ENCODE data around the gene ZNF831. TPM values are rescaled to one million over a fixed set of nuclear protein-coding genes. Genes with fewer than 3 reads are reported as not detected.

ZNF831 gene
- total RNA-seq, 1 experiment from 2014 or later: 0.15 TPM

DNA sequence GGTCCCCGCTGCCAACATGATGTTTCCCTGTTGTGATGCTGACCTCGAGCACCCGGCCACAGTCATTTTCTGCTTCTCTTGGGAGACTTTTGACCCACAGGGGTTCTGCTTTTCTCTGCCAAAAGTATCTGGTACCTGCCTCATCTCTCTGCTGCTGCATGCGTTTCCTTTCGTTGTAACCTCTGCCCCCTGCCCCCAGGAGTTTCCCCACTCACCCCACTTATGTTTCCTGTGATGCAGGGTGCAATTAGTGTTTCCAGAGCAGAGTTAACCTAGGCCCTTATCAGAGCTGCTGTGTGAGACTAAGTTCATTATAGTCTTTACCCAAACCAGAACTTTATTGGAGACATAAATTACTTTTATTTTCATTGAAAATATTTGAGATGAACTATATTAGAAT, 71.6 kb downstream of the ZNF831 start:
- ATAC-seq: no peak
- Histone ChIP-seq H3K79me2 (ENCODE audit: insufficient read depth, low read length) (no peaks in the 10 kb centered on the region), H3K27me3 (ENCODE audit: insufficient read depth, low read length) (peaks cover 75% of the 10 kb centered on the region), H3K4me2 (ENCODE audit: low read length) (no peak overlapping the region), H3K36me3 (ENCODE audit: control insufficient read depth in 1 of 2, insufficient read depth in 2 of 2, low read length in 2 of 2) (no peaks in the 10 kb centered on the region; a peak in 1 of 4 replicates), H3K4me3 (replicated peaks in 1 of 2; ENCODE audit: low read depth in 1 of 2, low read length in 2 of 2) (no peak overlapping the region), H3K9me2 (ENCODE audit: insufficient read depth) (no peaks in the 10 kb centered on the region), H3K4me1 (ENCODE audit: control insufficient read depth in 1 of 2, insufficient read depth in 2 of 2, low read length in 2 of 2) (no peaks in the 10 kb centered on the region), H3K9me3 (ENCODE audit: control insufficient read depth in 1 of 2, insufficient read depth in 1 of 2, low read depth in 1 of 2, low read length in 2 of 2) (no peaks in the 10 kb centered on the region), H2AFZ (ENCODE audit: low read depth, low read length, poor library complexity, severe bottlenecking) (no peak overlapping the region), H3K27ac (ENCODE audit: low read depth, low read length) (no peak overlapping the region), H4K20me1 (ENCODE audit: insufficient read depth) (no peaks in the 10 kb centered on the region), H3K9ac (ENCODE audit: low read length) (no peak overlapping the region)
- BruUV-seq (replicated peaks): no TSS peak
- ChIA-PET CTCF (interaction anchor here (1.6 kb wide), 1 partner anchor 220 kb away, joined by 3 read pairs; no protein-coding TSS in a partner anchor), RAD21 (ENCODE audit: low non-redundant PET in 1 of 2, low total read pairs in 2 of 2, uncharacterized antibody in 2 of 2, unreplicated experiment in 2 of 2) (no interaction called here), POLR2A (no interaction called here)
- DNase-seq (ENCODE audit: low read depth, low spot score): no peak
- intact Hi-C loops (cut with micrococcal nuclease): no loop called here
- TF ChIP-seq, protein P1, sequence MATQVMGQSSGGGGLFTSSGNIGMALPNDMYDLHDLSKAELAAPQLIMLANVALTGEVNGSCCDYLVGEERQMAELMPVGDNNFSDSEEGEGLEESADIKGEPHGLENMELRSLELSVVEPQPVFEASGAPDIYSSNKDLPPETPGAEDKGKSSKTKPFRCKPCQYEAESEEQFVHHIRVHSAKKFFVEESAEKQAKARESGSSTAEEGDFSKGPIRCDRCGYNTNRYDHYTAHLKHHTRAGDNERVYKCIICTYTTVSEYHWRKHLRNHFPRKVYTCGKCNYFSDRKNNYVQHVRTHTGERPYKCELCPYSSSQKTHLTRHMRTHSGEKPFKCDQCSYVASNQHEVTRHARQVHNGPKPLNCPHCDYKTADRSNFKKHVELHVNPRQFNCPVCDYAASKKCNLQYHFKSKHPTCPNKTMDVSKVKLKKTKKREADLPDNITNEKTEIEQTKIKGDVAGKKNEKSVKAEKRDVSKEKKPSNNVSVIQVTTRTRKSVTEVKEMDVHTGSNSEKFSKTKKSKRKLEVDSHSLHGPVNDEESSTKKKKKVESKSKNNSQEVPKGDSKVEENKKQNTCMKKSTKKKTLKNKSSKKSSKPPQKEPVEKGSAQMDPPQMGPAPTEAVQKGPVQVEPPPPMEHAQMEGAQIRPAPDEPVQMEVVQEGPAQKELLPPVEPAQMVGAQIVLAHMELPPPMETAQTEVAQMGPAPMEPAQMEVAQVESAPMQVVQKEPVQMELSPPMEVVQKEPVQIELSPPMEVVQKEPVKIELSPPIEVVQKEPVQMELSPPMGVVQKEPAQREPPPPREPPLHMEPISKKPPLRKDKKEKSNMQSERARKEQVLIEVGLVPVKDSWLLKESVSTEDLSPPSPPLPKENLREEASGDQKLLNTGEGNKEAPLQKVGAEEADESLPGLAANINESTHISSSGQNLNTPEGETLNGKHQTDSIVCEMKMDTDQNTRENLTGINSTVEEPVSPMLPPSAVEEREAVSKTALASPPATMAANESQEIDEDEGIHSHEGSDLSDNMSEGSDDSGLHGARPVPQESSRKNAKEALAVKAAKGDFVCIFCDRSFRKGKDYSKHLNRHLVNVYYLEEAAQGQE (IDR thresholded peaks at IDR 0.05; ENCODE audit: low read depth): no peak
- TF ChIP-seq POLR2AphosphoS5 (IDR thresholded peaks at IDR 0.05; ENCODE audit: low read depth, low read length) (no peak), RAD21 (IDR thresholded peaks at IDR 0.05; ENCODE audit: low read depth) (no peak), ELF1 (IDR thresholded peaks at IDR 0.05; ENCODE audit: borderline replicate concordance, low read depth) (no peak), JUND (IDR thresholded peaks at IDR 0.05) (no peak), CBX3 (IDR thresholded peaks at IDR 0.05; ENCODE audit: low read depth) (no peak), CEBPB (IDR thresholded peaks at IDR 0.05; ENCODE audit: low read depth) (no peak), SIN3A (IDR thresholded peaks at IDR 0.05; ENCODE audit: low read depth) (no peak)

DNA sequence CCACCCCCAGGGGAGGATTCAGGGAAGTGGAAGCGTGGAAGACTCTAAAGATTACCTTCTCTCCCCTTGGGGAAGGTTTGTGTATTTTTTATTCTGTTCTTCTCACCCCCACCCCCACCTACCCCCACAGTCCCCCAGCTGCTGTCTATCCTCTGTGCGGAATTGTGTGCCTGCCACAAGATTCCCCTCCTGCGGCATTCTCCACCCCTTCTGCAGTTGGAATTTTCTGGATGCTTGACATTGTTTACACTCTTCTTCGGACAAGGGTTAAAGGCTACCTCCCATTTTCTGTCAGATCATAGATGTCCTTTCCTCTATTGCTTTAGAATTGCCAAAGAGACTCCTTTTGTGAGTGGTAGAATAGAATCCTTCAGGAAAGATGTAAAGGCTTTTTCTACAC, 76.4 kb downstream of the ZNF831 start:
- POLR2A ChIA-PET: no interaction called here
- TF ChIP-seq FOSL1 (IDR thresholded peaks at IDR 0.05; ENCODE audit: low read depth): no peak
- TF ChIP-seq ZNF274 (IDR thresholded peaks at IDR 0.05; ENCODE audit: low read depth, low read length): no peak
- TF ChIP-seq, protein P1 (IDR thresholded peaks at IDR 0.05; ENCODE audit: low read depth): no peak
- TF ChIP-seq SP1 (IDR thresholded peaks at IDR 0.05; ENCODE audit: low read depth): no peak
- no peak for TF ChIP-seq YY1 (IDR thresholded peaks at IDR 0.05; ENCODE audit: extremely low read depth, insufficient replicate concordance, low read depth, low read length)

More for the DNA sequence above, 76.4 kb downstream of the ZNF831 start:
- no peak overlapping the region for H3K4me3 ChIP-seq (replicated peaks in 1 of 2; ENCODE audit: low read depth in 1 of 2, low read length in 2 of 2)
- BruUV-seq (replicated peaks): no TSS peak
- no peaks in the 10 kb centered on the region for H3K4me1 ChIP-seq (ENCODE audit: control insufficient read depth in 1 of 2, insufficient read depth in 2 of 2, low read length in 2 of 2)
- no peak overlapping the region for H3K27ac ChIP-seq (ENCODE audit: low read depth, low read length)
- H3K27me3 ChIP-seq (ENCODE audit: insufficient read depth, low read length): peaks cover 70% of the 10 kb centered on the region
- no peaks in the 10 kb centered on the region for H3K36me3 ChIP-seq (ENCODE audit: control insufficient read depth in 1 of 2, insufficient read depth in 2 of 2, low read length in 2 of 2)
- no peaks in the 10 kb centered on the region for H4K20me1 ChIP-seq (ENCODE audit: insufficient read depth)
- no peak overlapping the region for H3K9ac ChIP-seq (ENCODE audit: low read length)
- CTCF ChIA-PET: no interaction called here
- RAD21 ChIA-PET (ENCODE audit: low non-redundant PET in 1 of 2, low total read pairs in 2 of 2, uncharacterized antibody in 2 of 2, unreplicated experiment in 2 of 2): no interaction called here
- no peaks in the 10 kb centered on the region for H3K9me2 ChIP-seq (ENCODE audit: insufficient read depth)
- intact Hi-C loops (cut with micrococcal nuclease): no loop called here
- H3K4me2 ChIP-seq (ENCODE audit: low read length): no peak overlapping the region
- no peaks in the 10 kb centered on the region for H3K79me2 ChIP-seq (ENCODE audit: insufficient read depth, low read length)
- ATAC-seq (no peak), DNase-seq (ENCODE audit: low read depth, low spot score) (no peak)
- no peak overlapping the region for H2AFZ ChIP-seq (ENCODE audit: low read depth, low read length, poor library complexity, severe bottlenecking)
- H3K9me3 ChIP-seq (ENCODE audit: control insufficient read depth in 1 of 2, insufficient read depth in 1 of 2, low read depth in 1 of 2, low read length in 2 of 2): no peaks in the 10 kb centered on the region
